HFF-Myc (cell line): ENCODE measurements around the gene DTNA.

ENCODE experiments used
- DNase-seq: peaks from one replicate; pipeline ENCODE4 v3.0.0-alpha.2; 2011; ENCODE audit warnings: low read depth; ENCODE audit errors: extremely low read depth
- H3K4me3 ChIP-seq: replicated peaks from 2 replicates; pipeline ENCODE4 v1.5.1; 2011; ENCODE audit warnings: low read depth, mild to moderate bottlenecking, control low read depth, low read length
- TF ChIP-seq, protein P1 (sequence below): IDR thresholded peaks from 2 replicates; pipeline ENCODE4 v1.5.1; 2012; ENCODE audit warnings: mild to moderate bottlenecking, low read depth, low read length, control low read depth; ENCODE audit errors: missing control alignments

DTNA gene

DNA sequence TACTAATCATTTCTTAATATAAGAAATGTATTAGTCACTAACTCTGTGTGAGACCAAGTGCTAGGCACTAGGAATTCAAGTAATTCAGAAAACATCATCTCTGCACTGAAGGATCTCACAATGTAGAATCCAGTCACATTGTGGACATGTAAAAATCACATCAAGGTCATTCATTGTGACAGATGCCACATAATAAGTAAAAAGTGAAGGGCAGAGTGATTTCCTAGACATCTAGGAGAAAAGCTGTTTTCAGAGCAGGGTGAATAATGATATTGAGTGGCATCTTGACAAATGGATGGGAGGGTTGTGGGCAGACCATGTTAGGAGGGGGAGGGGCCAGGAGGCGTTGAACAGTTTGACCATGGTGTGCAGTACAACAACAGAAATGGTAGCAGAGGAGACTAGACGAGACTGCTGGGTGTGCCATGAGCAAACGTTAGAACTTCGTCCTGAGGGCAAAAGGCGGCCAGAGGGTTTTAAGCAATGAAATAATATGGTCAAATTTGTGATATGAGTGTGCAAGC lies 93.8 kb downstream of the DTNA start:
- H3K4me3 ChIP-seq: no peak overlapping the region
- DNase-seq: no peak
- TF ChIP-seq, protein P1, sequence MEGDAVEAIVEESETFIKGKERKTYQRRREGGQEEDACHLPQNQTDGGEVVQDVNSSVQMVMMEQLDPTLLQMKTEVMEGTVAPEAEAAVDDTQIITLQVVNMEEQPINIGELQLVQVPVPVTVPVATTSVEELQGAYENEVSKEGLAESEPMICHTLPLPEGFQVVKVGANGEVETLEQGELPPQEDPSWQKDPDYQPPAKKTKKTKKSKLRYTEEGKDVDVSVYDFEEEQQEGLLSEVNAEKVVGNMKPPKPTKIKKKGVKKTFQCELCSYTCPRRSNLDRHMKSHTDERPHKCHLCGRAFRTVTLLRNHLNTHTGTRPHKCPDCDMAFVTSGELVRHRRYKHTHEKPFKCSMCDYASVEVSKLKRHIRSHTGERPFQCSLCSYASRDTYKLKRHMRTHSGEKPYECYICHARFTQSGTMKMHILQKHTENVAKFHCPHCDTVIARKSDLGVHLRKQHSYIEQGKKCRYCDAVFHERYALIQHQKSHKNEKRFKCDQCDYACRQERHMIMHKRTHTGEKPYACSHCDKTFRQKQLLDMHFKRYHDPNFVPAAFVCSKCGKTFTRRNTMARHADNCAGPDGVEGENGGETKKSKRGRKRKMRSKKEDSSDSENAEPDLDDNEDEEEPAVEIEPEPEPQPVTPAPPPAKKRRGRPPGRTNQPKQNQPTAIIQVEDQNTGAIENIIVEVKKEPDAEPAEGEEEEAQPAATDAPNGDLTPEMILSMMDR: no peak

DNA sequence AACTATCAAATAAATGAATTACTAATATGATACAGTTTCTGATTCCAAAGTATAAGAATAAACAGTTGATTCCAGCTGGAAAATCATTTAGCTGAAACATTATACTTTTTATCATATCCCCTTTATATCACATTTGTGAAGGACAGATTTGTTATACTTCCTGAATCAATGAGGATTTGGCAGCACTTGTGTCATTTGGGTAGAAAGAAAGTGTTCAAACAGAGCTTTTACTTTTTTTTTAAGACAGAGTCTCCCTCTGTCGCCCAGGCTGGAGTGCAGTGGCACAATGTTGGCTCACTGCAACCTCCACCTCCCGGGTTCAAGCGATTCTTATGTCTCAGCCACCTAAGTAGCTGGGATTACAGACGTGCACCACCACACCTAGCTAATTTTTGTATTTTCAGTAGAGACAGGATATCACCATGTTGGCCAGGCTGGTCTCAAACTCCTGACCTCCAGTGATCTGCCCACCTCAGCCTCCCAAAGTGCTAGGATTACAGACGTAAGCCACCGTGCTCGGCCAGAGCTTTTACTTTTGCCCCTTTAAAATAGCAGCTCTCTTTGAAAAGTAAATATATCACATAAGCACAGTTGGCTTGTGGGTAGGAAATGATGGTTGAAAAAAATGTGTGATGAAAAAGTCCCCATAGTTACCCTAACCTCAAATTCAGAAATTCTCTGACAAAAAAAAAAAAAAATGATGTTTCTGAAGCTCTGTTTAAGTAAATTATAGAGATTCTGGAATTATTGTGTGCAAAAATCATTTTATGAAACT lies 95.2 kb downstream of the DTNA start:
- TF ChIP-seq, protein P1: no peak
- DNase-seq: no peak
- no peak overlapping the region for H3K4me3 ChIP-seq

DNA sequence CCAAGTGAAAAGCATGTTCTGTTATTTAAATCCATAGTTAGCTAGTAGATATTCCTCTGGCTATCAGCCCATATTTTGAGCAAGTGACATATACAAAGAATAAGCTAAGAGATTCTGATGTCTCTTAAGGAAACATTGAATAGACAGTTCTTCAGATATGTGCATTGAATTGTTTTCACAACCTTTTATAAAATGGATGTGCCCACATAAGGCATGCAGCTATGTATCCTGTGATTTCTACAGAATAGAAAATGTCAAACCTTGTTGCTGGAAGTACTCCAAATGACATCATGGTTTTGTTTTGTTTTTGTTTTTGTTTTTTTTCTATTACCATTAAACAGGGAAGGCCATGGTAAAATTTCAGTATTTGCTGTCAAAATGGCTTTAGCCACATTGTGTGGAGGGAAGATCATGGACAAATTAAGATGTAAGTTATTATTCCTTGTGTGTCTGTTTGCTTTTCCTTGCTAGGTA lies 95.8 kb downstream of the DTNA start:
- DNase-seq: no peak
- no peak overlapping the region for H3K4me3 ChIP-seq
- TF ChIP-seq, protein P1: no peak

DNA sequence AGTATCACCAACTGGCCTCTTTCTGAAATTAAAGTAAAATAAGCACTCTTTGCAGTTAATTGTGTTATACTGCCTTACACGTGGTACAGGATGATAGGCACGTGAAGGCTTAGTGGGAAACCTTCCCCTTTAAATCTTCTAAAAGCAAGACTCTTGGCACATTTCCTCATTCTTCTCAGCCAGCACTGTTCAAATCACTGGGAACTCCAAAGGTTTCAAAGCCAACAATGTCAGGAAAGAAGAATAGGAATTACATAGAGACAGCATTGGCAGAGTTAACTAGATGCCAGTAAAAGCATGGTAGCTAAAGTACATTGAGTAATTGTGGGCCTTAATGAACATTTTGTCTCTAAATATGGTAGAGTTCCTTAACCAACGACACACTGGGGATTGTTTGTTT lies 96.4 kb downstream of the DTNA start:
- no peak for DNase-seq
- TF ChIP-seq, protein P1: no peak
- H3K4me3 ChIP-seq: no peak overlapping the region

DNA sequence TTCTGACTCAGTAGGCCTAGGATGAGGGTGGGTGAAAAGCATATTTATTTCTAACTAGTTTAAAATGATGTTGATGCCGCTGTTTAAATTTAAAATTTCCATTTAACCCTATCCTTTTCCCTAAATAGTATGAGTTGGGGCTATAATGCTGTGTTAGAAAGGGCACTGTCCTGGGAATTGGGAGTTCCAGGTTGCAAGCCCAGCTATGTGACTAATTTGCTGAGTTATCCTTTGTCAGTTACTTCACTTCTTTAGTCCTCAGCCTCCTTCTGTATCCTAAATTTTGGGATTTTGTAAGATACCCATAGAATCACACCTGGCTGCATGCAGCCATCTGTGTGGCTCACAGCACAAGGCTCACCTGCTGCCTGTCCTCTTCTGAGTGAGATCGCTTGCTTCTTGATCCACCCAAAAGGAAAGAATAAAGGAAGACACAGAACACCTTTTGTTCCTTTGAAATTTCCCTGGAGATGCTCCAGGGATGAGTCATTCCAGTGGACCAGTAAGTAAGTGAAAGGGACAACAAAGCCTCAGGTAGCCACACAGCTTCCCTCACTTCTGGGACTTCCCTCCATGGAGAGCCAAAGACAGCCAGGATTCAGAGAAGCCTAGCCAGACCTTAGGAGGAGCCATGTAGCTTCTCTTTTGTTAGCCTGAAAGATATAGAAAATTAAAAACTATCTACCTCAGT lies 97.2 kb downstream of the DTNA start:
- no peak overlapping the region for H3K4me3 ChIP-seq
- TF ChIP-seq, protein P1: no peak
- no peak for DNase-seq

DNA sequence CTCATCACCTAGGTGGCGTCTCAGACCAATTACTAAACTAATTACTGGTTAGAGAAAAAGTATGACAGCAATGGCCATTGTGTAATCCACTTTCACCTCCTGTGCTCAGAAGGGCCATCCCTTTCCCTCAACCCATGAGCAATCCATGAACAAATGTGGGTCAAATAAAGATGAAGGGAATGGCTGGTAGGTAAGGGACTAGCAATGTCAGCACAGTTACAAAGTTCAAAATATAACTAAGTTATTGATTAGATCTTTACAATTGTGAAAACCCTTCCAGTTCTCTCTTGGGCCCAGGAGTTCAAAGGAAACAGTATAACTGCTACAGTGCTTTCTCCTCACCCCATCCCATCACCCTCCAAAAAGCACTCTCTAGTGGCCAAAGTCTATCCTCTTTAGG lies 98.3 kb downstream of the DTNA start:
- no peak for DNase-seq
- H3K4me3 ChIP-seq: no peak overlapping the region

More for the DNA sequence above, 98.3 kb downstream of the DTNA start:
- TF ChIP-seq, protein P1: no peak
